HG03103 (cell line): ENCODE results near the gene SPTBN2.

Experiments used
- ATAC-seq: cut with Tn5 transposase; IDR thresholded peaks from one replicate; pipeline ENCODE4 v1.9.1; 2021; ENCODE audit warnings: low read depth; ENCODE audit not compliant: unreplicated experiment

The SPTBN2 gene

DNA sequence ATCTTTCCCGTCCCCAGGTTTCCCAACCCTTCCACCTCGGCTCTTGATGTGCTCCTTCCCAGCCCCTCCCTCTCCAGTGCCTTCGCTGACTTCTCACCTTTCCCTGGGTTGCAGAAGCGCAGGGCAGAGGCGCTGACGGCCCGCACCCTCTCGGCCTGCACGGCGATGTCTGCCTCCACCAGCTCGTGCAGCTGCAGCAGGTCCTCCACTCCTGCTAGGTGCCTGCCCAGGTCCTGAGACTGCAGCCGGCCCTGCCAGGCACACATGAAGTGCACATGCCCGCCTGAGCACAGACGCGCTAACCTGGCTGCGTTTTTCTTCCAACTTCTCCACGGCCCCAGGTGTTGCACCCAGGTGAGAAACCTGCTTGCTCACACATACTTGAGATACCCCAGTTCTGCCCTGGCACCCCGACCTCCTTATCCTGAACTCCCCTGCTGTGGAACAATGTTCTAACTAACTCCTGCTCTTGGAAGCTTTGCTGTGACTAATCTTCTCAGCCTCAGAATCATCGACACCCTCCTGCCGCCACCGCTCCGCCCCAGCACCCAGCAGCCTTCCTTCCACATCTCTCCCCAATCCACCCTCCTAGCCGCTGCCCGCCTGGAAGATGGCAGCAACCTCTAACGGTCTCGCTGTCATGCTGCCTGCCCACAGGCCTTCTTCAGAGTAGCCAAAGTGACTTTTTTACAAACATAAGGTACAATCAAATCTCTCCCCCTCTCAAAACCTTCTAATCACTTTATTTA lies 23.3 kb downstream of the SPTBN2 start:
- no peak for ATAC-seq

DNA sequence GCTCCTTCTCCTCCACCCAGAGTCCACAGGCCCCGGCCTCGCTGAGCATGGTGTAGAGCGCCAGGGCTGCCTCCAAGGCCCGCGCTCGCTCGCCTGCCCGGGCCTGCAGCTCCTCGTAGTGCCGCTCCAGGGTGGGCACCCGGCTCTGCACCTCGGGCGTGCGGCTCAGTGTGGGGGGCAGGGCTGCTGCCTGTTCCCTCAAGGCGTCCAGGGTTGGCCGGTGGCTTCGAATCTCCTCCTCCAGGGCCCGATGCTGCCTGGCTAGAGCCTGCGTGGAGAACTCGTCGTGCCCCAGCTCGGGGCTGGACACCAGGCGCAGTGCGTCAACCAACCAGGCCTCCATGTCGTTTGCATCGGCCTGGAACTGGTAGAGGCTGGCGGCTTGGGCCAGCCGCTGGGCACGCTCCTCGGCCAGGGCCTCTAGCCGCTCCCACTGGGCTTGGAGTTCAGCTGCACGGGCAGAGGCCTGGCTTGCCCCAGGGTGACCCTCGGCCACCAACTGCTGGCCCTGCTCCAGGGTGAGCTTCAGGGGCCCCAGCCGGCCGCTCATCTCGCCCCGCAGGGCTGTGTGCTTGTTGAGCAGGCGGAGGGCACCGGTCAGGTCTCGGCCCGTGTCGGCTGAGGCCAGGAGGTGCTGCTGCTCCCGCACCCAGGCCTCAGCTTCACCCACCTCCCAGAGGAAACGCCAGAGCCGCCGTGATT lies 24.2 kb downstream of the SPTBN2 start:
- no peak for ATAC-seq

DNA sequence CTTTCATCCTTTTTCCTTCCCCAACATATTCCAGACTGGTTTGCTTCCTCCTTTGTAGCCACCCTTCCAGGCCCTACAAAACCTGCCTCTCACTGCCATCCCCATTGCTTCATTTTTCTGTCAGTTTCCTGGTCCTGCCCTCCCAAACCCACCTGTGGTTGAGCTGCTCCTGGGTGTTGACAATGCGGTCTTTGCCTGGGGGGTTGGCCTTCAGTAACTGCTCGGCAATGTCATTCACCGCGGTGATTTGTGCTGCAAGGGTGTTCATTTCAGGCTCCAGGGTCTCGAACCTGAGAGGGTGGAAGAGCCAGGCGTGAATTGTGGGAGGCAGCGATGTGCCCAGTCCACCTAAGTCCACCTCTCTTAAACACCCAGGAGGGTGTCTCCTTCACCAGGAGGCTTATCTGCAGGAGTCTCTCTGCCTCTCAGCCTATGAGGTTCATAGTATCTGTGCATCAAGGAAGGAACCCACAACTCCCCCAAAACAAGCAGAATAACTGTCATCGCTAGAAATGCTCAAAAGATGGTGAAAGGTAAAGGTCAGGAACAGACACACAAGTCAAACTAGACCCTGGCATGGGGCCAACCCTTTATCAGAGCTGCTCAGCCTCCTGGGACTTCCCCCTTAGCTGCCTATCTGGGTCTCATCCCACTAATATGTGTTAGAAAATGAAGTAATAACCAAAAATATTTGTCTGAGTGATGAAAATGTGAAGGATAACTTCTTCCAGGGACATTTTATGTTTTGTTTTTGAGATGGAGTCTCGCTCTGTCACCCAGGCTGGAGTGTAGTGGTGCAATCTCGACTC lies 27.4 kb downstream of the SPTBN2 start:
- ATAC-seq = no peak

DNA sequence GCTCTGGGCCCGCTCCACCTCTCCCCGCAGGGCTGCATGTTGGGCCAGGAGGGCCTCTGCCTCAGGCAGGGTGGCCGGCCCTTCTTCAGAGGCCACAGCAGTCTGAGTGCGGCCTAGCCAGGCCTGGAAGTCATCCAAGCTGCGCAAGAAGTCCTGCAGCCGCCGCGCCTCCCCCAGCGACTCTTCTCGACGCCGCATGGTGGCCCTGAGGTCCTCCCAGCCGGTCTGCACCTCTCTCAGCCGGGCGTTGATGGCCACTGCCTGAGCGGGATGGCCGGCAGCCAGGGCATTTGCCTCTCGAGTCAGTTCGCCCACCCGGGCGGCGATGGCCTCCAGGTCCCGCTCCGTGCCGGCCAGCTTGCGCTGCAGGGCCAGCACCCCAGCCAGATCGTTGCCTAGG lies 28.3 kb downstream of the SPTBN2 start:
- ATAC-seq = no peak

DNA sequence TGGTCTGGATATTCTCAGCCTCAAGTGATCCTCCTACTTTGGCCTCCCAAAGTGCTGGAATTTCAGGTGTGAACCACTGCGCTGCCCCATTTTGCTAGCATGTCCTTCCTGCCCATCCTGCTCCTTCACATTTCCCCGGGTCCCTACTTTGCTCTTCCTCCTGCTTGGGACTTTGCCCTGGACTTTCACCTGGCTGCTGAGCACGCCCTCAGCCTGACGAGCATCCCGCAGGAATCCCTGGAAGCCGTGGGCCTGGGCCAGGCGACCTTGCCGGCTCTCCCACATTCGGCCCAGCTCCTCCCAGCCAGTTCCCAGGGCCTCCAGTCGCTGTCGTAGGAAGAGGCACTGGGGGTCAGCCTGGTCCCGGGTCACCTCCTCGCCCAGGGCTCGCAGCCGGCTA lies 28.7 kb downstream of the SPTBN2 start:
- no peak for ATAC-seq

DNA sequence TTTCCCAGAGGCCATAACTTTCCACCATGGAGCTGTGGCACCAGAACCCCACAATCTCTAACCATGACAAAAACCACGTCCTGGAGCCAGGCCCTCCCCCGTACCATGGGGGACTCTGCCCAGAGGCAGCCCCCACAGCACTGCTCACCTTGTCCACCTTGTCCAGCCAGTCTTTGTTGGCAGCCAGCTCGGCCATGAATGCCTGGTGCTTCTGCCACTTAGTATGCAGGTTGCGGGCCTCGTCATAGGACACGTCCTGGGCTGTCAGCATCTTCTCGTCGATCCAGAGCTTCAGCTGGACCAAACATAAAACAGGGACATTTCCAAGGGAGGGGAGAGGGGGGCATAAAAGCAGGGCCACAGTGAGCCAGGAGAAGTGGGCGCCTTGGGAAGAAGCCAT lies 30.5 kb downstream of the SPTBN2 start:
- ATAC-seq = no peak

DNA sequence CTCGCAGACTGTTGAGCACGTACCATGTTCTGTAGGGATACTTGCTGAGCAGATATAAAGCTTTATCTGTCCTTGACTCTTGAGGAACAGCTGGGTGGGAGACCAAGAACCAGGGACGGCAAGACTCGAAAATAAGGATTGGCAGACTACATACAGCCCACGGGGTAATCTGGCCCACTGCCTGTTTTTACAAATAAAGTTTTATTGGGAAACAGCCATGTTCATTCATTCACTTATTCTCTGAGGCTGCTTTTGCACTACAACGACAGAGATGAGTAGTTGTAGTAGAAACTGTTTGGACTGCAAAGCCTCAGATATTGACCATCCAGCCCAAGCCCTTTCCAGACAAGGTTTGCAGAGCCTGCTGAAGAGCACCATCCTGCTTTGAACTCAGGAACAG lies 31.0 kb downstream of the SPTBN2 start:
- no peak for ATAC-seq

DNA sequence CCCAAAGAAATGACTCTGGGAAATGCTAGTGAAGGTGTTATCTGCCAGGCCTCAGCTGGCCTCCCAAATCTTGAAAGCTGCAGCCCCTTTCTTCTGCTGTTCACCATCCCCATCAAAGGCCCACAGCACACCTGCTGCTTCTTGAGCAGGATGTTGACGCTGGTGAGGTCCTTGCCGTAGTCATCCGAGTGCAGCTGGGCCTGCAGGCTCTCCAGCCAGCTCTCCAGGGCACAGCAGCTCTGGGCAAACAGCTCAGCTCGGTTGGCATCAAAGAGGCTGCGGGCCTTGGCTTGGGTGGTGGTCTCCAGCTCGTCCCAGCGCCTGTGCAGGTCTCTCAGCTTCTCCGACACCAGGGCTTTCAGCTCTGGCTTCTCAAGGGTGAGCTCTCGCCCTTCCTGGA lies 32.9 kb downstream of the SPTBN2 start:
- ATAC-seq = no peak

DNA sequence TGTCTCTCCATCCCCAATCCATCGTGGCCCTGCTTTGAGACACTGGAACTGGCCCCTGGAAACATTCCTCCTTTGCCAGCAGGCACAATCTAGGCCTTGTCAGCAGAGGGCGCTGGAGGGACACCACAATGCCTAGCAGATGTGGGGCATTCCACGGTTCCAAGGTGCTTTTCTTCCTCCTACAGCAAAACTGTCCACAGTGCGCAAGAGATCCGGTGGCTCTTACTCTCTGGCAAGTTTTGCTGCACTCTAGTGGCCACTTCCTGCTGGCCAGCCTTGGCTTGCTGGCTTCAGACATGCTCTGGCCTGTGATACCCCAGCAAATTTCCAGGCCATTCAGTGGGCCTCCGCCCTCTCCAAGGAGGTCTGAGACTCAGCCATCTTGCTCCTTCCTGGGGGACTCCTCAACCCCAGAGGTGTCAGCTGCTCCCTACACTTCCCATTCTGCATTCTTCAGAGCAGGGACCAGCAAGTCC lies 34.2 kb downstream of the SPTBN2 start:
- ATAC-seq = no peak

DNA sequence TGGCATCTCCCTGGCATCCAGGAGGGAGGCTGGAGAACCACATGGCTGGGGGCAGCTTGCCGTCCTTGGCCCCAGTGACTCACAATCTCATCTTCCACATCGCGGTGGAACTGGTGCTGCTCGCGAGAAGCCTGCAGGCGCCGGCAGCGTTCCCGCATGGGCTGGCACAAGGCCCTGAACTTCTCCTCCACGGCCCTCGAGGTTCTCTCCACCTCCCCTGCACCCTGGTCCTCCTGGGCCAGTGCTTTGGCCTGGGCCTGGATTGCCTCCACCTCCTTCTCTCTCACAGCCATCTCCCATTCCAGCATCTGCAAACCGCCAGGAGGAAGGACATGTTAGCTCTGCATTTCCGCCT lies 35.0 kb downstream of the SPTBN2 start:
- no peak for ATAC-seq

DNA sequence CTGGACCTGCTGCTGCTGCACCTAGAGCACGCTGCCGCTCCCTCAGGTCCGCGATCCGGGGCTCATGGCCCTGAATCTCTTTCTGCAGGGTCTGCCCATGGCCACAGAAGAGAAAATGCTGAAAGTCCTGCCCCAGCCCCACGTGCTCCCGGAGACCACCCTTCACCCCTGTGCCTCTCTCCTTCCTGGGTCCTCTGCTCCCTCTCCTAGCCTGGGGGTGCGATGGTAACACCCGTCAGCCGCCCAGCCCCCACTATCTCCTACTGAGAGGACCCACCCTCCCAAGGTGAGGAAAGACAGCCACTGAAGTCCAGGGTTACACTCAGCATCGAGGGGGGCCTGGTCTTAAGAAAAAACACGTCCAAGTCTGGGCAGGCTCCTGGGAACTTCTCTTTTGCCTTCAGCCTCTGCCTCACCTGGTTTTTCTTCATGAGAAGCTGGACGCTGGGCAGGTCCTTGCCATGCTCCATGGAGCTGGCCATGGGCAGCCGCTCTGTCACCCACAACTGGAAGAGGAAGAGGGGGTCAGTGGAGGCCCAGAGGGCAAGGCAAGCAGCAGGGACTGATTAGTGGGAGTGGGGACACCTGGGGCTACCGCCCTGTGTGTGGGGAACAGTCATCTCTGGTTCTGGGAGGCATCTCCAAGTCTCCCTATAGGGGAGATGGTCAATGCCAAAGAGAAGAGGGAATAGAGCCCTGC lies 35.5 kb downstream of the SPTBN2 start:
- ATAC-seq = no peak

DNA sequence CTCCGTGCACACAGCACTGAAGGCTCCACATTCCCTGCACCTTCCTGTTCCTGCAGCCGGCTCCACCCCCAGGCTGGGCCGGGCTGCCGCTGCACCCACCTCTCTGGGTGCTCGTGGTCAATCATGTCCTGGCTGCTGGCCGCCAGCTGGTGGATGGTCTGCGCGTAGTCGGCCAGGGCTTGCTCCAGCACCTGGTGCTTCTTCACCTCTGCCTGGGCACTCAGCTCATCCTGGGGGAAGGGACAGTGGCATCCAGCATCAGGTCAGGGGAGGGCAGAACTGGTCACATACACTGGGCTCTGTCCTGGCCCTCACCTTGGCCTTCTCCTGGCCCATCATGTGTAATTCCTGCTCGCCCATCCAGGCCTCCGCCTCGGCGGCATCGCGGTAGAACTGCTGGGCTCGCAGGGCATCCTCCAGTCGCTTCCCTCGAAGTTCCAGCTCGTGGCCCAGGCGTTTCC lies 36.1 kb downstream of the SPTBN2 start:
- no peak for ATAC-seq

DNA sequence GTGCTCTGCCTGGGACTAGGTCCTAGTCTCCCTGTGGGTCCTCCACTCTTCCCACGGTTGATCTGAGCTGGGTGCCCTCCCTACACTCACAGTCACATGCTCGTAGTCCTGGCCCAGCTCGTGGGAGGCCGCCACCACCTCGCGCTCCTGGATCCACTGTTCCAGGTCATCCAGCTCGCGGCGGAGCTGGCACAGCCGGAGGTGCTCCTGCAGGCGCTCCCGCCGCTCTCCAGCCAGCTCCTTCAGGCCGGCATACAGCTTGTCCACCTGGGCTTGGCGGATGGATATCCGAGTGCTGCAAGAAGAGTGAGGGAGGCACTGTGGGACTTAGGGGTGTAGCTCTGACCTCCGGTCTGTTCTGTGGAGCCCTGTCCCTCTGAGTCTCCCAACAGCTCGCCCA lies 36.6 kb downstream of the SPTBN2 start:
- no peak for ATAC-seq

DNA sequence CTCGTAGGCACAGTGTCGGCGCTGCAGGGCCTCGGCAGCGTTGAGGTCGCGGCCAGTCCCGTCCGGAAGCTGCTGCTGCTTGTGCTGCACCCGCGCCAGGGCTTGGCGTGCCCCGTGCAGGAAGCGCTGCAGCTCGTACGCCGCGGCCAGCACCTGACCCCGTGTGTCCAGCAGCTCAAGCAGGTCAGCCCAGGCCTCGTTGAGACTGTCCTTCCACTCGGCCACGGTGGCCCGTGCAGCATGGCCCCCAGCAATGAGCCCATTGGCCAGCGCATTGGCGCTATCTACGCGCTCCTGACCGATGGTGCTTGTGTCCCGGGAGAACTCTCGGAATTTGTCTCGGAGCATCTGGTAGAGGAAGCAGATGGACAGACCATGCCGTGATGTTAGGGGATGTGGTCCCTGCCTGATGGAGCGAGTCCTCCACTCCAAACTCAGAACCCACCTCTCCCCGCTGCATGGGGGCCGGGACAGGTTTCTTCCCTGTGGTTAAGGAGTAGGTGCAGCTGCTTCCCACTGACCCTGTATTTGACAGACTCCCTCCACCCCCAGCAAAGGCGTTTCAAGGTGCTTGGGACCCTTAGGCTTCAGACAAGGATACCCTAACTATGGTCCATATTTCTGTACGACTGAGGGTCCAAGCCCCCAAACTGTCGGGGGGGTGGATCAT lies 37.6 kb downstream of the SPTBN2 start:
- no peak for ATAC-seq

DNA sequence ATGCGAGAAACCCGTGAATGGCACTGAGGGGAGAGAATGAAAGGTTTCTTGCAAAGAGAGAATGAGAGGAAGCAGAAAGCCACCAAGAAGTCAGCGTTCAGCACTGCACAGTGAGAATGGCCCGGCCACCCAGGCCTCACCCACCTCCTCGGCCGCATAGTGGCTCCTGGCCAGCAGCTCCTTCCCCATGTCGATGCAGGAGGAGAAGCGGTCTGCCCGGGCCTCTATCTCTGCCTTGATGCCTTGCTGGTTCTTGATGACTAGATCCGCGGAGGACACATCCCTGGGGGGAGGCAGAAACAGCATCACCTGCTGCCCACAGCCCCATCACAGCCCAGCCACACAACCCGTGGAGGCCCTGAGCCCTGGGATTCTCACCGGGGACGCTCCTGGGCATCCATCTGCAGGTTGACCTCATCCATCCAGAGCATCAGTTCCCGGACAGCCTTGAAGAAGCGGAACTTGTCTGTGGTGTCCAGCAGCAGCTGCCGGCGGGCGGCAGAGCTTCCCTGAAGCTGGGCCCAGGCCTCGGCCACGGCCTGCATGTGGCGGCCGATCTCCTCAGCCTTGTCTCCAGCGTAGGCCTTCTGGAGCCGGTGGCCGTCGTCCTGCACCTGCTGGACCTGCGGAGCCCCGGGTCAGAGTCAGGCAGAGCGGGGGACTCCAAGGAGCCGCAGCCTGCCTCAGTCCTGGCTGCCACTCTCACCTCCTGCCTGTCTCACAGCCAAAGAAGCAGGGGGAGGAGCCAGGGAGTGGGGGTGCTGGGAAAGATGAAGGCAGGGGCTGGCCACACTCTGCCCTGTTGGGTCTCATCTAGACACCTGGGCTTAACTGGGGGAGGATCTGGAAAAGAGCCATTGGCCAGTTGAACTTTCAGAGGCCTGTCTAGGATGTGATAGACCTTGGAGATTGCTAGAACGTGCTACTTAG lies 39.1 kb downstream of the SPTBN2 start:
- no peak for ATAC-seq

DNA sequence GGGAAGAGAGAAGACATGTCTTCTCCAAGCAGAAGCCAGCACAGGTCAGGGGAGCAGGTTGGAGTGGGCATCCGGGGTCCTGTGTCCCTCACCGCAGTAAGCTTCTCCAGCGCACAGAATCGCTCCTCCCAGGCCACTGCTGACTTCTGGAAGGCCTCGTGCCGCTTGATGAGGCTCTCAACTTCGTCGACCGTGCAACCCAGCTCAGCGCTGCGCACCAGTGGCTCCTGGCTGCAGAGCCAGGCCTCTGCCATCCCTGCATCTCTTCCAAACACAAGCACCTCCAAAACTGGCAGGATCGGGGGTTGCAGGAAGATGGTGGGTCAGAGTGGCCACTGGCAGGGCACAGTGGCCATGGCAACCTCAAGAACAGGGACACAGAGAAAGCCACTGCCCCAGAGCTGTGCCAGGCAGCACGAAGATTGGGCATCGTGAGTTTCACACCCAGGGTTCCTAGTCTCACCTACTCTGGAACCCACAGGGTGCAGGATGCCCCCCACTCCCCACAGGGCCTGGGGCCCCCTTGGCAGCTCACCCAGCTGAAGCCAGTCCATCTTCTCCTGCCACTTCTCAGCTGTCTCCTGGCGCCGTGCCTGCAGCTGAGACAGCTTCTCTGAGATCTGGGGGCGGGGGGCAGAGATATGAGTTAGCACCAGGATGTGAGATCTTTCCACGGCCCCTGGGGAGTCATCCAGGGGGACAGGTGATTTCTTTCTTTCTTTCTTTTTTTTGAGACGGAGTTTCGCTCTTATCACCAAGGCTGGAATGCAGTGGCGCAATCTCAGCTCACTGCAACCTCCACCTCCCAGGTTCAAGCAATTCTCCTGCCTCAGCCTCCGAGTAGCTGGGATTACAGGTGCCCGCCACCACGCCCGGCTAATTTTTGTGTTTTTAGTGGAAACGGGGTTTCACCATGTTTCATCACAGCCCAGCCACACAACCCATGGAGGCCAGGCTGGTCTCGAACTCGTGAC lies 40.2 kb downstream of the SPTBN2 start:
- no peak for ATAC-seq

DNA sequence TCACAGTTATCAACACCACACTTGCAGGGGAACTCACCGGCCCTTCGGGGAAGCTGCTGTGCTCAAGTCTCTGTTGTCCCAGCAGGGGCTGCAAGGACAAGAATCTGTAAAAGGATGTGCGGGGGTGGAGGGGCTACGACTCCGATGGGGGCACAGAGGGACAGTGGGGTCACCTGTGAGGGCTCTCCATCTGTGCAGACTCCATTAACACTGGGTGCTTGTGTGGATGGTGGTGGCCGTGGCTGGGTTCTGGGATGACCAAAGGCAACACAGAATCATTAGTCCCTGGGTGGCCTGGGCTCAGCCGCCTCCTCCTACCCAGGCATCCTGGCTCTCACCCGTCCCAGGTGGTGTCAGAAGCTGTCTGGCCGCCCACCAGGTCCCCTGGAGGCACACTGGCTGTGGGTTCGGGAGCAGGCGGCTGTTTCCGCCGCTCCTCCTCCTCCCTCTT lies 41.2 kb downstream of the SPTBN2 start:
- ATAC-seq = no peak
